Vagina (tissue), 2 donors: ENCODE data around the gene NTNG1.

Experiments
- CTCF ChIP-seq, 3 experiments: fragments of 450-650 bp in 2 of 3; fragments of 200-600 bp in 1 of 3; sonication (generic) in 1 of 3; IDR thresholded peaks; one replicate each; pipeline ENCODE4 v1.5.1; 2017 to 2019; ENCODE audit warnings: antibody characterized with exemption in 3 of 3, mild to moderate bottlenecking in 2 of 3, moderate library complexity in 2 of 3
- POLR2AphosphoS5 ChIP-seq, 2 donors: sonication (generic); formaldehyde crosslinking; IDR thresholded peaks; one replicate each; pipeline ENCODE4 v1.9.0; 2017; ENCODE audit warnings: antibody characterized with exemption in 2 of 2, mild to moderate bottlenecking in 2 of 2, low read depth in 1 of 2; ENCODE audit not compliant: insufficient read depth in 1 of 2

- TF ChIP-seq CTCF (IDR thresholded peaks at IDR 0.05) (no peak), POLR2AphosphoS5 (IDR thresholded peaks at IDR 0.05; ENCODE audit: insufficient read depth in 1 of 2, low read depth in 1 of 2) (no peak)
These were observed 111.4 kb downstream of the NTNG1 start for GRCh38 chr1:107252271-107252670.
